ENCODE measurements around the gene GPN2. TPM values are rescaled to one million over a fixed set of nuclear protein-coding genes. Genes with fewer than 3 reads are reported as not detected.
A peak's percentile ranks its signal among the peaks of the same experiment; 100 is the strongest.

GPN2 gene
- polyA plus RNA-seq, 3 donors = 8.3 to 15.9 (median 9.6) TPM

DNA sequence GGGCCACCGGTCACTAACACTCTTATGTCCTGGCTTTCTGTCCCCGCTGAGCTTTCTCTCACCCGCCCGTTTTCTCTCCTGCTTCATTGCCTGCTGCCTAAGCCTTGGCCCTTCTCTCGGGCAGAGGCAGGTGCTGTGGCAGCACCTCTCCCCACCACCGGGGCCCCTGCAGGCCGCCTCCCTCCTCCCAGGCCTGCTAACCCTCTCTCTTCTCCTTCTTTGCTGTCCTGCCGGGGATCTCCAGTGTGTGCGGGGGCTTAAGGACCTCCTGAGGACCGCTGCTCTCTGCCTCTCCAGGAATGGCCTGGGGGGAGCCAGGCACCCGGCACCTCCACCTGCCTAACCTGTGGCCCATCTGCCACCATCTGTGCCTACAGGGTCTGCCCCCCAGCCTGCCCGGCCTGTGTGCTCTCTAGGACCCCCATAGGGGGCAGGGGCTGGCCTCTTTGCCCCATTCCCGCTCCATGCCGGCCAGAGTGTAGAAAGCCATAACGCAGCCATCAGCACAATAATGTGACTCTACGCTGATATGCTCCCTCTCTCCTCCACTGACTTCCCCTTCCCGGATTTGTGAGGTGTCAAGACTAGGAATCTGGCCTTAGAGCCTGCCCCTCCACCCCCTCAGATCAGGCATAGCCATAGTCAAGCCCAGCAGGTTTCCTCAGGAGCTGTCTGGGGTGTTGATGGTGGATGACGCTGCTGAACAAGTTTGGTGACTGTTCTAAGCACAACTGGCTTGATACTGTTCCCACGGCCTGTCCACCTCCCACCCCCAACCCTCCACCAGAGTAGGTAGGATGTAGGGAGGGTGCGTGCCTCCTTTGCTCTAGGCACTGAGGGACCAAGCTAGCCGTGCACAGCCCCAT, 33.2 kb downstream of the GPN2 start:
- no peak for DNase-seq
- Histone ChIP-seq H2AFZ (ENCODE audit: insufficient read depth, low read depth, low read length, poor library complexity, severe bottlenecking) (no peak overlapping the region), H3K27me3 (ENCODE audit: control insufficient read depth in 2 of 2, insufficient read depth in 2 of 2, low read length in 2 of 2) (no peaks in the 10 kb centered on the region), H3K4me2 (replicated peaks; ENCODE audit: extremely low read depth, low read length, poor library complexity, severe bottlenecking) (no peak overlapping the region), H4K20me1 (ENCODE audit: insufficient read depth, low read length) (peaks cover 20% of the 10 kb centered on the region), H3K79me2 (ENCODE audit: insufficient read depth, low read length) (no peaks in the 10 kb centered on the region), H3K27ac (ENCODE audit: low read depth in 1 of 2, low read length in 2 of 2) (no peak overlapping the region), H3K9me3 (replicated peaks in 1 of 2; ENCODE audit: control insufficient read depth in 1 of 2, insufficient read depth in 1 of 2, low read length in 2 of 2) (no peaks in the 10 kb centered on the region), H3K9ac (ENCODE audit: insufficient read depth, low read length, poor library complexity, severe bottlenecking) (no peak overlapping the region), H3K4me3 (replicated peaks in 1 of 3; ENCODE audit: low read depth in 2 of 3, low read length in 3 of 3) (no peak overlapping the region), H3K4me1 (ENCODE audit: control insufficient read depth in 1 of 2, insufficient read depth in 2 of 2, low read length in 2 of 2) (no peaks in the 10 kb centered on the region), H3K36me3 (replicated peaks in 1 of 2; ENCODE audit: control insufficient read depth in 1 of 2, insufficient read depth in 2 of 2, low read length in 2 of 2) (peaks cover 39 to 58% of the 10 kb centered on the region in 2 donors)
- 98% methylated on average over 16 of the region's 21 CpGs for WGBS (ENCODE audit: insufficient coverage)
- H3K4me3 Mint-ChIP-seq = no peak overlapping the region
- TF ChIP-seq, protein P1, sequence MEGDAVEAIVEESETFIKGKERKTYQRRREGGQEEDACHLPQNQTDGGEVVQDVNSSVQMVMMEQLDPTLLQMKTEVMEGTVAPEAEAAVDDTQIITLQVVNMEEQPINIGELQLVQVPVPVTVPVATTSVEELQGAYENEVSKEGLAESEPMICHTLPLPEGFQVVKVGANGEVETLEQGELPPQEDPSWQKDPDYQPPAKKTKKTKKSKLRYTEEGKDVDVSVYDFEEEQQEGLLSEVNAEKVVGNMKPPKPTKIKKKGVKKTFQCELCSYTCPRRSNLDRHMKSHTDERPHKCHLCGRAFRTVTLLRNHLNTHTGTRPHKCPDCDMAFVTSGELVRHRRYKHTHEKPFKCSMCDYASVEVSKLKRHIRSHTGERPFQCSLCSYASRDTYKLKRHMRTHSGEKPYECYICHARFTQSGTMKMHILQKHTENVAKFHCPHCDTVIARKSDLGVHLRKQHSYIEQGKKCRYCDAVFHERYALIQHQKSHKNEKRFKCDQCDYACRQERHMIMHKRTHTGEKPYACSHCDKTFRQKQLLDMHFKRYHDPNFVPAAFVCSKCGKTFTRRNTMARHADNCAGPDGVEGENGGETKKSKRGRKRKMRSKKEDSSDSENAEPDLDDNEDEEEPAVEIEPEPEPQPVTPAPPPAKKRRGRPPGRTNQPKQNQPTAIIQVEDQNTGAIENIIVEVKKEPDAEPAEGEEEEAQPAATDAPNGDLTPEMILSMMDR (IDR thresholded peaks at IDR 0.05) = no peak
- peaks cover 0 to 2% (median 0%) of the 10 kb centered on the region in 3 donors for H3K27me3 Mint-ChIP-seq (ENCODE audit: low read depth in 3 of 3)
- H3K27ac Mint-ChIP-seq = no peak overlapping the region
- H3K9me3 Mint-ChIP-seq = no peaks in the 10 kb centered on the region
- no peaks in the 10 kb centered on the region for H3K4me1 Mint-ChIP-seq
- intact Hi-C loops (cut with micrococcal nuclease) = no loop called here
- H3K36me3 Mint-ChIP-seq = peaks cover 40 to 60% of the 10 kb centered on the region in 2 donors

DNA sequence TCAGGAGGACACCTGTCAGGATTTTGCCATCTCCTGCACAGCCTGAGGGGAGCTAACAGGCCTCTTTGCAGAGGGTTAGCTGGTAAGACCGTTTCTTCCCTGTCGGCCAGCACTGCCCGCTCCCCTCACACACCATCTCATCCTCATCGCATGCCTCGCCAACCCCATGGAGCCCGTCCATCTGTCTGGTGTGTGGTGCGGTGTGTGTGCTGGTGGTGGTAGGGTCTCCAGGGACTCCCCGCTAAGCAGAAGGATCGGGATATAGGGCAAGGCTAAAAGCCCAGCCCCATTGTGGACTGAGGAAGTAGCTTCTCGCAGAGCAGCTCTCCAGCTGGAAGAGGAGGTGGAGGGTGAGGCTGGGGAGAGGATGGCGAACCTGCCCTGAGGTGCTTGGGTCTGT, 33.9 kb downstream of the GPN2 start:
- peaks cover 45 to 65% of the 10 kb centered on the region in 2 donors for H3K36me3 ChIP-seq (replicated peaks in 1 of 2; ENCODE audit: control insufficient read depth in 1 of 2, insufficient read depth in 2 of 2, low read length in 2 of 2)
- DNase-seq = no peak
- H3K4me3 ChIP-seq (replicated peaks in 1 of 3; ENCODE audit: low read depth in 2 of 3, low read length in 3 of 3) = no peak overlapping the region
- peaks cover 21% of the 10 kb centered on the region for H4K20me1 ChIP-seq (ENCODE audit: insufficient read depth, low read length)
- Mint-ChIP-seq H3K27me3 (ENCODE audit: low read depth in 3 of 3) (no peaks in the 10 kb centered on the region), H3K4me3 (no peak overlapping the region), H3K27ac (peak overlapping the region in 2 of 7 donors; percentile 23 to 48), H3K4me1 (no peaks in the 10 kb centered on the region), H3K9me3 (no peaks in the 10 kb centered on the region), H3K36me3 (peaks cover 47 to 66% of the 10 kb centered on the region in 2 donors)
- H3K9me3 ChIP-seq (replicated peaks in 1 of 2; ENCODE audit: control insufficient read depth in 1 of 2, insufficient read depth in 1 of 2, low read length in 2 of 2) = no peaks in the 10 kb centered on the region
- TF ChIP-seq, protein P1 (IDR thresholded peaks at IDR 0.05) = no peak
- H2AFZ ChIP-seq (ENCODE audit: insufficient read depth, low read depth, low read length, poor library complexity, severe bottlenecking) = no peak overlapping the region
- no peaks in the 10 kb centered on the region for H3K27me3 ChIP-seq (ENCODE audit: control insufficient read depth in 2 of 2, insufficient read depth in 2 of 2, low read length in 2 of 2)
- H3K27ac ChIP-seq (ENCODE audit: low read depth in 1 of 2, low read length in 2 of 2) = no peak overlapping the region
- H3K4me1 ChIP-seq (ENCODE audit: control insufficient read depth in 1 of 2, insufficient read depth in 2 of 2, low read length in 2 of 2) = no peaks in the 10 kb centered on the region
- H3K4me2 ChIP-seq (replicated peaks; ENCODE audit: extremely low read depth, low read length, poor library complexity, severe bottlenecking) = no peak overlapping the region
- H3K79me2 ChIP-seq (ENCODE audit: insufficient read depth, low read length) = no peaks in the 10 kb centered on the region
- intact Hi-C loops (cut with micrococcal nuclease) = no loop called here
- no peak overlapping the region for H3K9ac ChIP-seq (ENCODE audit: insufficient read depth, low read length, poor library complexity, severe bottlenecking)
- 100% methylated on average over 4 of the region's 11 CpGs for WGBS (ENCODE audit: insufficient coverage)
